Erythroblast (primary cell): ENCODE data around the gene DNAH9.
A peak's percentile ranks its signal among the peaks of the same experiment; 100 is the strongest.

Source experiments
- DNase-seq, 2 experiments: peaks; one replicate each; lab custom pipeline; 2025; lab: John Stamatoyannopoulos, UW
- GATA1 ChIP-seq: IDR thresholded peaks from 2 replicates; pipeline ENCODE4 v1.6.1; 2011; ENCODE audit warnings: low read depth, mild to moderate bottlenecking, control low read depth, low read length, moderate library complexity
- POLR2A ChIP-seq: IDR thresholded peaks from 2 replicates; pipeline ENCODE4 v1.6.1; 2011; ENCODE audit warnings: mild to moderate bottlenecking, low read length

Gene DNAH9

GRCh38 chr17:11598274-11599221, at the start of gene DNAH9:
Gene DNAH9 (plus strand): TSS chr17:11598470. CDS start chr17:11598499, 29 bp downstream.
- DNase-seq = peak; percentile 50 to 69
- TF ChIP-seq POLR2A = no peak
- TF ChIP-seq GATA1 = no peak

GRCh38 chr17:11550431-11550830, 47.8 kb upstream of the DNAH9 start:
- no peak for DNase-seq
- TF ChIP-seq GATA1 = no peak
- TF ChIP-seq POLR2A = no peak

GRCh38 chr17:11551442-11551841, 46.8 kb upstream of the DNAH9 start:
- DNase-seq = no peak
- TF ChIP-seq POLR2A (no peak), GATA1 (no peak)

GRCh38 chr17:11553135-11553534, 45.1 kb upstream of the DNAH9 start:
- TF ChIP-seq POLR2A (no peak), GATA1 (no peak)
- DNase-seq = no peak

GRCh38 chr17:11554042-11554441, 44.2 kb upstream of the DNAH9 start:
- TF ChIP-seq POLR2A (no peak), GATA1 (no peak)
- no peak for DNase-seq

GRCh38 chr17:11554542-11554941, 43.7 kb upstream of the DNAH9 start:
- TF ChIP-seq POLR2A (no peak), GATA1 (no peak)
- DNase-seq = no peak

- DNase-seq = no peak
- TF ChIP-seq GATA1 (no peak), POLR2A (no peak)
Observed at GRCh38 chr17:11555530-11555929, 42.7 kb upstream of the DNAH9 start.

- DNase-seq = no peak
- TF ChIP-seq POLR2A = no peak
- no peak for TF ChIP-seq GATA1
Observed at GRCh38 chr17:11557727-11558452, 40.4 kb upstream of the DNAH9 start.

GRCh38 chr17:11558681-11559234, 39.5 kb upstream of the DNAH9 start:
- no peak for DNase-seq
- TF ChIP-seq GATA1 = no peak
- no peak for TF ChIP-seq POLR2A

- no peak for TF ChIP-seq GATA1
- TF ChIP-seq POLR2A = no peak
- DNase-seq = no peak
Observed at GRCh38 chr17:11559601-11560000, 38.7 kb upstream of the DNAH9 start.

- TF ChIP-seq POLR2A (no peak), GATA1 (no peak)
- DNase-seq = no peak
Observed at GRCh38 chr17:11561281-11561680, 37.0 kb upstream of the DNAH9 start.

- DNase-seq = no peak
- TF ChIP-seq GATA1 (no peak), POLR2A (no peak)
Observed at GRCh38 chr17:11561702-11562101, 36.6 kb upstream of the DNAH9 start.

GRCh38 chr17:11564589-11565380, 33.5 kb upstream of the DNAH9 start:
- no peak for DNase-seq
- no peak for TF ChIP-seq GATA1
- TF ChIP-seq POLR2A = no peak

- TF ChIP-seq GATA1 = no peak
- no peak for TF ChIP-seq POLR2A
- no peak for DNase-seq
Observed at GRCh38 chr17:11565591-11565990, 32.7 kb upstream of the DNAH9 start.
